Measurements from ENCODE around the gene PTGDR.

- TF ChIP-seq CTCF (IDR thresholded peaks at IDR 0.05), result no peak
- no peak for TF ChIP-seq POLR2A (IDR thresholded peaks at IDR 0.05; ENCODE audit: low read depth)
Measured at GRCh38 chr14:52233693-52234092, 33.8 kb upstream of the PTGDR start.
